ENCODE results near the gene FXYD6. TPM values are rescaled to one million over a fixed set of nuclear protein-coding genes. Genes with fewer than 3 reads are reported as not detected.

The FXYD6 gene
- total RNA-seq, 2 donors from 2014 or later = 6.4 to 29.8 TPM

GRCh38 chr11:117855912-117856651, 20.4 kb downstream of the FXYD6 start:
- no peaks in the 10 kb centered on the region for H3K27me3 ChIP-seq
- H3K4me1 ChIP-seq = no peaks in the 10 kb centered on the region
- TF ChIP-seq CTCF (IDR thresholded peaks at IDR 0.05) = no peak
- no peak overlapping the region for H3K27ac ChIP-seq
- no peak for DNase-seq
- H3K4me3 ChIP-seq = no peak overlapping the region
- intact Hi-C loops (cut with DNase I) = no loop called here
- no peaks in the 10 kb centered on the region for H3K36me3 ChIP-seq
- no peaks in the 10 kb centered on the region for H3K9me3 ChIP-seq
- no peak overlapping the region for H3K9ac ChIP-seq (ENCODE audit: low read depth in 2 of 2, low read length in 2 of 2)

GRCh38 chr11:117855186-117855845, 21.1 kb downstream of the FXYD6 start:
- Histone ChIP-seq H3K27me3 (no peaks in the 10 kb centered on the region), H3K36me3 (no peaks in the 10 kb centered on the region), H3K4me3 (no peak overlapping the region), H3K4me1 (no peaks in the 10 kb centered on the region), H3K9me3 (no peaks in the 10 kb centered on the region), H3K9ac (ENCODE audit: low read depth in 2 of 2, low read length in 2 of 2) (no peak overlapping the region), H3K27ac (no peak overlapping the region)
- no peak for TF ChIP-seq CTCF (IDR thresholded peaks at IDR 0.05)
- intact Hi-C loops (cut with DNase I) = no loop called here
- DNase-seq = no peak

DNA sequence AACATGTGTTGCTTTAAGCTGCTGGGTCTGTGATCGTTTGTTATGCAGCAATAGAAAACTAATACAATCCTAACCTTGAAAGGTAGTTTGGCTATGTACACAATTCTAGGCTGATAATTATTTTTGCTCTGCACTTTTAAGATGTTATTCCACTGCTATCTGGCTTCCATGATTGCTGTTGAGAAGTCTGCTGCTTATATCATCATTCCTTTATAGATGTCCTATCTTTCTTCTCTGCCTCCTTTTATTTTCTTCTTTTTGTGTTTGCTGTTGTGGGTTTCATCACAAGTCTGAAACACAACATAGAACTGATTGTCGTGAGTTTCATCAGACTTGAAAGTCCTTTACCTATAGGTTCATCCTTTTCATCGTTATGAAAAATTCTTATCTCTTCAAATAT, 24.1 kb downstream of the FXYD6 start:
- no peak for TF ChIP-seq CTCF (IDR thresholded peaks at IDR 0.05)
- Histone ChIP-seq H3K9me3 (no peaks in the 10 kb centered on the region), H3K36me3 (no peaks in the 10 kb centered on the region), H3K4me1 (no peaks in the 10 kb centered on the region), H3K27me3 (no peaks in the 10 kb centered on the region), H3K27ac (no peak overlapping the region), H3K4me3 (no peak overlapping the region), H3K9ac (ENCODE audit: low read depth in 2 of 2, low read length in 2 of 2) (no peak overlapping the region)
- intact Hi-C loops (cut with DNase I) = loop anchor here (5.0 kb wide), 1 partner anchor 40 kb away; no protein-coding TSS in a partner anchor
- no peak for DNase-seq

- Histone ChIP-seq H3K4me1 (no peaks in the 10 kb centered on the region), H3K9ac (ENCODE audit: low read depth in 2 of 2, low read length in 2 of 2) (no peak overlapping the region), H3K27ac (no peak overlapping the region), H3K4me3 (no peak overlapping the region), H3K27me3 (no peaks in the 10 kb centered on the region), H3K36me3 (no peaks in the 10 kb centered on the region), H3K9me3 (no peaks in the 10 kb centered on the region)
- no peak for TF ChIP-seq CTCF (IDR thresholded peaks at IDR 0.05)
- peak; percentile 19 for DNase-seq
- intact Hi-C loops (cut with DNase I) = loop anchor here (5.0 kb wide), 1 partner anchor 40 kb away; no protein-coding TSS in a partner anchor
Measured at GRCh38 chr11:117851852-117852251, 24.6 kb downstream of the FXYD6 start.

DNA sequence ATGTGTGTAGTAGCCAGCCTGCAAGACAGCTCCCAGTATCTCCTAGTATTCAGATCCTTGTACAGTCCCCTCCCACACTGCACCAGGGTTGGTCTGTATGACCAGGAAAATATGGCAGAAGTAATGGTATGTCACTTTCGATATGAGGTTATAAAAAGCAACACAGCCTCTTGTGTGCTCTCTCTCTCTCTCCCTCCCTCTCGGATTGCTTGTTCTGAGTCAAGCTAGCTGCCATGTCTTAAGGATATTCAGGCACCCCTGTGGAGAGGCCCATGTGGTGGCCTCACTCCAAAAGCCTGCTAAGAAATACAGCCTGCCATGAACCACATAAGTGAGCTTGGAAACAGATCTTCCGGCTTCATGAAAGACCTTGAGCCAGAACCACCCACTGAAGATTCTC, 25.4 kb downstream of the FXYD6 start:
- TF ChIP-seq CTCF (IDR thresholded peaks at IDR 0.05) = no peak
- Histone ChIP-seq H3K27ac (no peak overlapping the region), H3K36me3 (no peaks in the 10 kb centered on the region), H3K27me3 (no peaks in the 10 kb centered on the region), H3K9ac (ENCODE audit: low read depth in 2 of 2, low read length in 2 of 2) (no peak overlapping the region), H3K9me3 (no peaks in the 10 kb centered on the region), H3K4me3 (no peak overlapping the region), H3K4me1 (no peaks in the 10 kb centered on the region)
- DNase-seq = peak; percentile 17
- intact Hi-C loops (cut with DNase I) = loop anchor here (5.0 kb wide), 1 partner anchor 41 kb away; no protein-coding TSS in a partner anchor

All from colonic mucosa (tissue), 4 donors.